ENCODE results near the gene ZNF354C. TPM values are rescaled to one million over a fixed set of nuclear protein-coding genes. Genes with fewer than 3 reads are reported as not detected.

ZNF354C gene
- total RNA-seq, 1 donor: 8.6 TPM

- H3K4me3 ChIP-seq (ENCODE audit: low read depth, low read length): no peak overlapping the region
- no peak for DNase-seq (ENCODE audit: low read depth)
- TF ChIP-seq CTCF (IDR thresholded peaks at IDR 0.05; ENCODE audit: insufficient read depth, low read length): no peak
Observed at GRCh38 chr5:179054876-179055275, 5.3 kb upstream of the ZNF354C start.

- no peak for DNase-seq (ENCODE audit: low read depth)
- H3K4me3 ChIP-seq (ENCODE audit: low read depth, low read length): no peak overlapping the region
- TF ChIP-seq CTCF (IDR thresholded peaks at IDR 0.05; ENCODE audit: insufficient read depth, low read length): no peak
Observed at GRCh38 chr5:179055436-179055835, 4.7 kb upstream of the ZNF354C start.

- no peak for DNase-seq (ENCODE audit: low read depth)
- TF ChIP-seq CTCF (IDR thresholded peaks at IDR 0.05; ENCODE audit: insufficient read depth, low read length): no peak
- H3K4me3 ChIP-seq (ENCODE audit: low read depth, low read length): no peak overlapping the region
Observed at GRCh38 chr5:179055841-179056240, 4.3 kb upstream of the ZNF354C start.

GRCh38 chr5:179061025-179061424 lies 852 bp downstream of the ZNF354C start:
- H3K4me3 ChIP-seq (ENCODE audit: low read depth, low read length): peak overlapping the region; percentile 86
- TF ChIP-seq CTCF (IDR thresholded peaks at IDR 0.05; ENCODE audit: insufficient read depth, low read length): no peak
- DNase-seq (ENCODE audit: low read depth): no peak

- no peak for TF ChIP-seq CTCF (IDR thresholded peaks at IDR 0.05; ENCODE audit: insufficient read depth, low read length)
- H3K4me3 ChIP-seq (ENCODE audit: low read depth, low read length): no peak overlapping the region
- no peak for DNase-seq (ENCODE audit: low read depth)
Observed at GRCh38 chr5:179065703-179066102, 5.5 kb downstream of the ZNF354C start.

- TF ChIP-seq CTCF (IDR thresholded peaks at IDR 0.05; ENCODE audit: insufficient read depth, low read length): no peak
- no peak for DNase-seq (ENCODE audit: low read depth)
Observed at GRCh38 chr5:179079165-179079987, 19.2 kb downstream of the ZNF354C start.

GRCh38 chr5:179080724-179081123 lies 20.6 kb downstream of the ZNF354C start:
- no peak for DNase-seq (ENCODE audit: low read depth)
- no peak for TF ChIP-seq CTCF (IDR thresholded peaks at IDR 0.05; ENCODE audit: insufficient read depth, low read length)

More at GRCh38 chr5:179079165-179079987, 19.2 kb downstream of the ZNF354C start:
- H3K4me3 ChIP-seq (ENCODE audit: low read depth, low read length): no peak overlapping the region

More at GRCh38 chr5:179080724-179081123, 20.6 kb downstream of the ZNF354C start:
- H3K4me3 ChIP-seq (ENCODE audit: low read depth, low read length): no peak overlapping the region

Data from fibroblast of the aortic adventitia (primary cell).